GM18867 (cell line): ENCODE results near the gene FAM136A.
A peak's percentile ranks its signal among the peaks of the same experiment; 100 is the strongest.
"Not testable (repeated sequence)": the region's sequence is repeated elsewhere in the genome, so short reads cannot be mapped to it uniquely, and the experiment has no call there.

Source experiments
- ATAC-seq: cut with Tn5 transposase; IDR thresholded peaks from one replicate; pipeline ENCODE4 v1.9.1; 2021; ENCODE audit warnings: mild to moderate bottlenecking, moderate library complexity; ENCODE audit not compliant: unreplicated experiment

FAM136A gene

DNA sequence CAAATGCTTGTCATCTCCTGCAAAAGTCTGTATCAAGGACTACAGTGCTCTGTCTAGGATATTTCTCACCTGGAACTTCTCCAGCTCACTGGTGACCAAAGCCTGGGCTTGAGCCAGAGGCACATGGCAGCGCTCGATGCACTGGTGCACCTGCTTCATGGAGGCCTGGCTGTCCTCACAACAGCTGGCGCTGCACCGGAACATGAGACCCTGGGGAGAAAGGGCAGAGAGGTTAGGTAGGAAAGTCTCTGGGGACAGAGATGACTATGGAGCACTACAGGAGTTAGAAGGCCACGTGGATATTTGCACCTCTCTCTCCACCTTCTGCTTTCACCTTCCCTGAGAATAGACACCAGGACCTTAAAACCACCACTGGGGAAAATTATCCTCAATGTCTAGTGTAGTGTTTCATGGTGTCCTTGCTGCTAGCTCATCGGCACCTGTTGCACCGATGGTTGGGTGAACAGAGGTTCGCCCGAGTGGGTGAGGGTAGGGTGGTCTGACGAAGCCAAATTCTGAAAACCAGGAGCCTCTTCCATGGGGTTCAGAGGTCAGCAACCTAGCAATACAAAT lies 1.0 kb downstream of the FAM136A start:
- ATAC-seq: no peak

- not testable (repeated sequence) for ATAC-seq
Observed at GRCh38 chr2:70297828-70298227, 4.0 kb downstream of the FAM136A start.

DNA sequence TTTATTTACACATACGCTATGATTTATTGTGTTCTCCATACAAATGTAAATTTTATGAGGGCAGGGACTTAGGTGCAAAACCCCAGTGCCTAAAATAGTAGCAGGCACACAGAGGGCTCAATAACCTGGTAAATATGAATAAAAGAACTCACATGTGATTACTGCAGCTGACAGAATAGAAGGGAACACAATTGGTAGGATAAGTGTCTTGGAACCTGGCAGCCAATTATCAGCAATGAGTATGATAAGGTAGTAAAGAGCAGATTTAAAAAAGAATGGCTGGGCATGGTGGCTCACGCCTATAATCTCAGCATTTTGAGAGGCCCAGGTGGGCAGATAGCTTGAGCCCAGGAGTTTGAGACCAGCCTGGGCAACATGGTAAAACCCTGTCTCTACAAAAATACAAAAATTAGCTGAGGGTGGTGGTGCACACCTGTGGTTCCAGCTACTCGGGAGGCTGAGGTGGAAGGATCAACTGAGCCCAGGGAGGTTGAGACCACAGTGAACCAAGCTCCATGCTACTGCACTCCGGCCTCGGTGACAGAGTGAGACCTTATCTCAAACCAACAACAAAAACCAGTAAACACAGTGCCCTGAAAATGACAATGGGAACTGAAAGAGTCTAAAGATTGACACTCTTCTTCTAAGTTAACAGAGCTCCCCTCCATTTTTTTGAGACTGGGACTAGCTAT lies 18.2 kb downstream of the FAM136A start:
- ATAC-seq: no peak

DNA sequence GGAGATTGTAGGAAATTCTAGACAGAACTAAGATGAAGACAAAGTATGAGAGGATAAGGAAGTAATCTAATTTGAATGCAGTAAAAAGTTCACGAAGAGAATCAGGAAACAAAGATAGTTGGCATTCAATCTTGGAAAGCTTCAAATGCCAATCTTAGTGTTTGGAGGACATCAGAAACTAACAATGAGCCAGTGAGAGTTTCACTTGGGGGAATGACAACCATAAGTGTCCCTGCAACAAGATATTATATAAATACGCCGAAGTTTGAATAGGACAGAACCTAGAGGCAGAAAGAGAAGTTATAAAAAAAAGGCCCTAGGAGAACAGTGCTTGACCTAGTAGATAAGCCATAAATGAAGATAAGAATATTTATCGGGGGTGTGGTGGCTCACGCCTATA lies 19.4 kb downstream of the FAM136A start:
- no peak for ATAC-seq

GRCh38 chr2:70280242-70280798 lies 21.5 kb downstream of the FAM136A start:
- no peak for ATAC-seq

DNA sequence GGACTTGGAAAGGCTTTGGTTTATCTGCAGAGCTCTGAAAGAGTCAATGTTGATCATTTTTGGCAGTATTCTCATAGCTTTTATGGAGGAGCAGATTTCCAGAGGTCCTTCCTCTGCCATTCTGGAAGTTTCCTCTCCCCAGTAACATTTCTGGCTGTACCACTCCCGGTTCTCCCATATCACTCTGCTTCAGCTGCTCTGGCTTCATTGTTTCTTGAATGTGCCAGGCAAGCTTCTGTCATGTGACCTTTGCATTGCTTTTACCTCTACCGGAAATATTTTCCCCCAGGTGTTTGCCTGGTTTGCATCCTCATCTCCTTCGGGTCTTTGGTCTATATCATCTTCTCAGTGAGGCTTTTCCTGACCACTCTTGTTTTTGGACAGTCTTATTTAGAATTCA lies 31.5 kb downstream of the FAM136A start:
- no peak for ATAC-seq

- not testable (repeated sequence) for ATAC-seq
Observed at GRCh38 chr2:70269422-70270302, 32.2 kb downstream of the FAM136A start.

- ATAC-seq: not testable (repeated sequence)
Observed at GRCh38 chr2:70266925-70267324, 34.9 kb downstream of the FAM136A start.

DNA sequence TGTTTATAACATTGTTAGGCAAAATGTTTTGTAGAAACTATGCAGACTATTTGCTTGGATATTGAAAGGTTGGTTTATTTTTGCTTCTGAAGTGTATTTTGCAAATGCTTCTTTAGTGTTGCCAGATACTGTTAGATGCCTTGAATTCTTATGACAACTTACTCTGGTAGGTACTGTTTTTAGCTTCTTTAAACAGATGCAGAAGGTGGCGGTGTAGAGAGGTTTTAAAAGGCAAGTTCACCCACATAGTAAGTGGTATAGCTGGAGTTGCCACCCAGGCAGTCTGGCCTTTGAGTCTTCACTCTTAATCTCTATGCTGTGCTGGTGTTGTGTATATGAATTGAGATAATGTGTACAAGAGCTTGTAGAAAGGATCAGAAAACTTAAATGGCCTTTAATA lies 40.4 kb downstream of the FAM136A start:
- ATAC-seq: no peak

GRCh38 chr2:70258532-70258875 lies 43.4 kb downstream of the FAM136A start:
- no peak for ATAC-seq

GRCh38 chr2:70255637-70256314 lies 46.1 kb downstream of the FAM136A start:
- ATAC-seq: no peak

GRCh38 chr2:70250434-70250833 lies 51.4 kb downstream of the FAM136A start:
- no peak for ATAC-seq

DNA sequence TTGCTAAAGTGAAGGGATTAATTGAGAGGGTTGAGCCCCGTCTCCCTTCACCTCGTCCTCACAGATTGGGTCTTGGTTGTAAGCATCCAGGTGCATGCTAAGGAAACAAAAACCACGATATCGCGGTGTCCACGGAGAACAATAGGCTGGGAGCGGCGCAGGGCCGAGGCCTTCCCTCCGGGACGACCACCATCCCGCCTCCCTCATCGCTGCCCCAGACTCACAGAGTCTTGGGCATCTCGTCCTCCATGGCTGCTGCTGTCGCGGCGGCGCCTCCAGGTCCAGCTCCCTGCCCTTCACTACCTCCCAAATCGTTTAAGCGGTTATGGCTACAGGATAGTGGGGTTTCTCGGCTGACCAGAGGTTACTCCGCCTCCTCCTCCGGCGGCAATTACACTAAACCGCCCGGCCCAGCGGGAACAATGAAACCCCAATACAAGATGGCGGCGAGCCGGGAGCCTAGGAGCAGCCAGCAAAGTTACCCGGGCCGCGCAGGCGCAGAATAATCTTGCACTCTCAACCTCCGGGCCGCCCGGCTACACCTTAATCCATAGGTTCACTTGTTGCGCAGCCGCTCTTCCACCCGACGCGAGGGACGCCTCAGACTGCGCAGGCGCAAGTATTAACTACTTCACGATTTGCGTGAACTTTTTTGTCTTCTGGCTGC lies 53.6 kb downstream of the FAM136A start, which contains the start of gene TIA1:
TSS of gene TIA1 (minus strand) at position 448 of the 667 bp plus-strand sequence. CDS start at position 250, 198 bp downstream.
- ATAC-seq: peak; percentile 94

GRCh38 chr2:70247364-70248180 lies 54.3 kb downstream of the FAM136A start:
- no peak for ATAC-seq
